Ascending aorta (tissue), 2 donors: Measurements from ENCODE around the gene TGFBR1. TPM values are rescaled to one million over a fixed set of nuclear protein-coding genes. Genes with fewer than 3 reads are reported as not detected.
A peak's percentile ranks its signal among the peaks of the same experiment; 100 is the strongest.
"Not testable (repeated sequence)": the region's sequence is repeated elsewhere in the genome, so short reads cannot be mapped to it uniquely, and the experiment has no call there.

Source experiments
- DNase-seq, 2 donors: peaks; one replicate each; pipeline ENCODE4 v3.0.0-alpha.2; 2019; ENCODE audit warnings: low spot score in 2 of 2
- H3K27ac ChIP-seq, 2 donors: fragments of 200-600 bp; sonication (generic); one replicate each; pipeline ENCODE4 v1.5.1; 2016 to 2017; ENCODE audit warnings: mild to moderate bottlenecking in 1 of 2
- H3K27me3 ChIP-seq: fragments of 200-600 bp; sonication (generic); one replicate; pipeline ENCODE4 v1.5.1; 2017
- H3K36me3 ChIP-seq, 2 donors: fragments of 200-600 bp; sonication (generic); one replicate each; pipeline ENCODE4 v1.5.1; 2016
- H3K4me1 ChIP-seq, 2 donors: fragments of 200-600 bp; sonication (generic); one replicate each; pipeline ENCODE4 v1.5.1; 2016 to 2017; ENCODE audit warnings: mild to moderate bottlenecking in 1 of 2
- H3K4me3 ChIP-seq, 2 donors: fragments of 200-600 bp; sonication (generic); one replicate each; pipeline ENCODE4 v1.5.1; 2016 to 2017; ENCODE audit warnings: mild to moderate bottlenecking in 1 of 2
- H3K9me3 ChIP-seq, 2 donors: fragments of 200-600 bp; sonication (generic); one replicate each; pipeline ENCODE4 v1.5.1; 2016
- intact Hi-C: fragments of 100-400 bp; cut with DNase I; formaldehyde crosslinking; loops from one replicate; pipeline ENCODE4 v1.15.1; 2023
- total RNA-seq: library from RNA; depleted of rRNA; stranded (reverse); fragments of >200 nt; gene quantifications from one replicate; pipeline ENCODE4 v1.1.0, GENCODE V29; 2016
- TF ChIP-seq, protein P1 (sequence below), 3 experiments: fragments of 200-600 bp in 2 of 3; fragments of 450-650 bp in 1 of 3; sonication (generic) in 2 of 3; IDR thresholded peaks; one replicate each; pipeline ENCODE4 v1.5.1; 2016 to 2019; ENCODE audit warnings: antibody characterized with exemption in 3 of 3, mild to moderate bottlenecking in 1 of 3, moderate library complexity in 1 of 3

TGFBR1 gene
- total RNA-seq, 1 donor from 2014 or later, result 13.9 TPM

DNA sequence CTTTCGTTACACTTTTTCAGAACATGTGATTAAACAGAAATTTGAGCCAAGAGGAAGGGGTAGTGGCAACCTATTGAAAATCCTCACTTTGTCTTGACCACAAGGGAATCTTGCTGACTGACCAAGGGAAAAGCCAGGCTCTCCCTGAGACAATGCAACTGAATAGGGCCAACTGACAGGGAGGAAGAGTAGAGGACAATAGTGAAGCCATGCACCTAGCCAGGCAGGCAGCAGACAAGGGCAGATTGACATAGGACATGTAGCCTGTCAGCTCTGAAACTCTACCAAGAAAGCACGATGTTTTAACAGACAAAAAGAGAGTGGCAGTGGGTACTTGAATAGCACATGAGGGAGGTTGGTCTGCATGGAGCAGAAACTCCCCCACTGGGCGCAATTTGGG is 8.5 kb upstream of the TGFBR1 start:
- Histone ChIP-seq H3K4me3 (no peak overlapping the region), H3K36me3 (no peaks in the 10 kb centered on the region), H3K27me3 (no peaks in the 10 kb centered on the region), H3K27ac (no peak overlapping the region), H3K9me3 (no peaks in the 10 kb centered on the region), H3K4me1 (no peaks in the 10 kb centered on the region)
- TF ChIP-seq, protein P1, sequence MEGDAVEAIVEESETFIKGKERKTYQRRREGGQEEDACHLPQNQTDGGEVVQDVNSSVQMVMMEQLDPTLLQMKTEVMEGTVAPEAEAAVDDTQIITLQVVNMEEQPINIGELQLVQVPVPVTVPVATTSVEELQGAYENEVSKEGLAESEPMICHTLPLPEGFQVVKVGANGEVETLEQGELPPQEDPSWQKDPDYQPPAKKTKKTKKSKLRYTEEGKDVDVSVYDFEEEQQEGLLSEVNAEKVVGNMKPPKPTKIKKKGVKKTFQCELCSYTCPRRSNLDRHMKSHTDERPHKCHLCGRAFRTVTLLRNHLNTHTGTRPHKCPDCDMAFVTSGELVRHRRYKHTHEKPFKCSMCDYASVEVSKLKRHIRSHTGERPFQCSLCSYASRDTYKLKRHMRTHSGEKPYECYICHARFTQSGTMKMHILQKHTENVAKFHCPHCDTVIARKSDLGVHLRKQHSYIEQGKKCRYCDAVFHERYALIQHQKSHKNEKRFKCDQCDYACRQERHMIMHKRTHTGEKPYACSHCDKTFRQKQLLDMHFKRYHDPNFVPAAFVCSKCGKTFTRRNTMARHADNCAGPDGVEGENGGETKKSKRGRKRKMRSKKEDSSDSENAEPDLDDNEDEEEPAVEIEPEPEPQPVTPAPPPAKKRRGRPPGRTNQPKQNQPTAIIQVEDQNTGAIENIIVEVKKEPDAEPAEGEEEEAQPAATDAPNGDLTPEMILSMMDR (IDR thresholded peaks at IDR 0.05), result no peak
- DNase-seq, result no peak
- intact Hi-C loops, result no loop called here

DNA sequence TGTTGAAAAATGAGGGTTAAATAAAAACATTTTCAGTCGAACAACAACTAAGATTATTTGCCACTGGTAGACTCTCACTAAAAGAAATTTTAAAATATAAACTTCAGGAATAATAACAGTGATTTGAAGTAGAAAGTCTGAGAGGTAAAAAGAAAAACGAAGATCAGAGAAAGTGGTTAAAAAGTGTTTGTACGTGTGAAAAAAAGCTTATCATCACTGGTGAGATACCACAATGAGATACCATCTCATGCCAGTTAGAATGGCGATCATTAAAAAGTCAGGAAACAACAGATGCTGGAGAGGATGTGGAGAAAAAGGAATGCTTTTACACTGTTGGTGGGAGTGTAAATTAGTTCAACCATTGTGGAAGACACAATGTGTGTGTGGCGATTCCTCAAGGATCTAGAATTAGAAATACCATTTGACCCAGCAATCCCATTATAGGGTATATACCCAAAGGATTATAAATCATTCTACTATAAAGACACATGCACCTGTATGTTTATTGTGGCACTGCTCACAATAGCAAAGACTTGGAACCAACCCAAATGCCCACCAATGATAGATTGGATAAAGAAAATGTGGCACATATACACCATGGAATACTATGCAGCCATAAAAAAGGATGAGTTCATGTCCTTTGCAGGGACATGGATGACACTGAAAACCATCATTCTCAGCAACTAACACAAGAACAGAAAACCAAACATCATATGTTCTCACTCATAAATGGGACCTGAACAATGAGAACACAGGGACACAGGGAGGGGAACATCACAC is 4.9 kb upstream of the TGFBR1 start:
- DNase-seq, H3K36me3 ChIP-seq, H3K9me3 ChIP-seq, H3K27me3 ChIP-seq, H3K4me3 ChIP-seq, H3K27ac ChIP-seq: not testable (repeated sequence)
- intact Hi-C loops, result loop anchor here (10.0 kb wide), 1 partner anchor 125 kb away; the partner anchor contains the start of genes ALG2 and SEC61B
- H3K4me1 ChIP-seq, result peaks cover 0 to 14% of the 10 kb centered on the region in 2 donors

DNA sequence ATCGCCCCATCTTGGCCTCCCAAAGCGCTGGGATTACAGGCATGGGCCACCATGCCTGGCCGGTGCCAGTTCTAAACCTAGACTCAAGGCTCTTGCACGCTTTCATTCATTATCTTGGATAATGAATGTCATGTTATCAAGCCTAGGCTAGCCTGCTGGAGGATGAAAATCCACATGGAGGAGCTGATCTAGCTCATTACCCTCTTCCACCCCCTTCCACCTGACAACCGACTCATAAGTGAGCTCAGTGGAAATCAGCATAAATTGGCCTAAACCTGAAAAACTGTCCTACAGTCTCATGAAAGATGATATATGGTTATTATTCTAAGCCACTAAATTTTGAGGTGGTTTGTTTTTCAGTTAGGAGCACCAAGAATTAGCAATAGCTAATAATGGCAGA is 3.6 kb upstream of the TGFBR1 start:
- H3K27me3 ChIP-seq, result no peaks in the 10 kb centered on the region
- TF ChIP-seq, protein P1 (IDR thresholded peaks at IDR 0.05), result no peak
- intact Hi-C loops, result loop anchor here (10.0 kb wide), 1 partner anchor 124 kb away; the partner anchor contains the start of genes ALG2 and SEC61B
- H3K4me3 ChIP-seq, result no peak overlapping the region
- no peaks in the 10 kb centered on the region for H3K36me3 ChIP-seq
- H3K9me3 ChIP-seq, result no peaks in the 10 kb centered on the region
- H3K4me1 ChIP-seq, result peaks cover 0 to 14% of the 10 kb centered on the region in 2 donors
- H3K27ac ChIP-seq, result no peak overlapping the region
- DNase-seq, result no peak

DNA sequence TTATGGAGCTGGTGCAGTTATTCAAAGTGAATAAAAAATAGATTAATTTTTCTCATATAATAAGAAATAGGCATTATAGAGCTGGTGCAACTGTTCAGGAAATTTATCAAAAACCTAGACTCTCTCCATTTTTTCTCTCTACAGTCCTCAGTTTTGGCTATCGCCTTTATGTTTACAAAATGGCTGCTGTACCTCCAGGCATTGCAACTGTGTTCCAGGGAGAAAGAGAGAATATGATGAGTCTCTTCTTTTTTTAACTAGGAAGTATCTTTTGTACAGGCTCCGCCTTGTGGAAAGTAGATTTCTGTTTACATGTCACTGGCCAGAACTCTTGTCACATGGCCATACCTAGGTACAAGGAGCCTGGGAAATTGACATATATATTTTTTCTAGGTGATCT is 3.1 kb upstream of the TGFBR1 start:
- Histone ChIP-seq H3K27me3 (no peaks in the 10 kb centered on the region), H3K36me3 (no peaks in the 10 kb centered on the region), H3K27ac (peak overlapping the region; percentile 92 to 95), H3K4me1 (peaks cover 0 to 18% of the 10 kb centered on the region in 2 donors), H3K4me3 (no peak overlapping the region), H3K9me3 (no peaks in the 10 kb centered on the region)
- intact Hi-C loops, result loop anchor here (2.0 to 10.0 kb wide), 2 partner anchors 31 to 123 kb away; partner anchors contain the start of genes ALG2 and SEC61B
- no peak for DNase-seq
- TF ChIP-seq, protein P1 (IDR thresholded peaks at IDR 0.05), result no peak

DNA sequence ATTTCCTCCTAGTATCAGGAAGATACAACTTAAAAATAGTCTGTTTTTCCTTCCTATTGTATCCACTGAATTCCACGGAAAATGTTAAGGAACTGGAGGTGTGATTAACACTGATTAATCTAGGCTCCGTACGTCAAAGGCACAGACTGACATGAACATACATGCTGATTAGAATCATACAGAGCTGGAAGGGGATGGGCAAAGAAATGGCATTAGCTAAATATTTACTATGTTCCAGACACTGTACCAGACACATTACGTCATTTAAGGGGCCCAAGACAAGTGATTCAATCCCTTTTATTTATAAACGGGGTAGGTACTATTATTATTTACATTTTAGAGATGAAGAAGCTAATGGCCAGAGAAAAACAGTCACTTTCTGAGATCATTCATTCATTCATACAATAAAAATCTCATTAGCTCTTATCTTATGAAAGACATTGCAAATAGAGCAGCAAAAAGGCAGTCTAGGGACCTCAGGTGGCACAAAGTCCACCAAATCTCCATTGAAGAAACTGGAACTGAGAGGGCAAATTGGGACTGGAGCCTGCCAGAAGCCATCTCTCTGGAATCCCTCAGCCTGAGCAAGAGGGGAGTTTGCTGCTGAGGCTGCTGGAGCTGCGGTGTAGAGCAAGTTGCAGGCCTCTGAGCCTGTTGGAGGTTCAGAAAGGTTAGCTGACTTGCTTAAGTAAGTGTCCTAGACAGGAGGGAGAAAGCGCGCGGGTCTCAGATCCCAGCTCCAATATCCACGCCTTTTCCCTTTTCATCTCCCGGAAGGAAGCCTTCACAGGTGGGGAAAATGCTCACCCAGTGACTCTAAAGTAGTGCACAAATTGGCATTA is 1.6 kb upstream of the TGFBR1 start:
- DNase-seq, result no peak
- Histone ChIP-seq H3K4me3 (peak overlapping the region; percentile 82 to 87), H3K36me3 (no peaks in the 10 kb centered on the region), H3K27me3 (no peaks in the 10 kb centered on the region), H3K27ac (peak overlapping the region; percentile 92 to 95), H3K4me1 (peaks cover 0 to 27% of the 10 kb centered on the region in 2 donors), H3K9me3 (no peaks in the 10 kb centered on the region)
- TF ChIP-seq, protein P1 (IDR thresholded peaks at IDR 0.05), result no peak
- intact Hi-C loops, result loop anchor here (1.0 to 10.0 kb wide), 3 partner anchors 32 to 122 kb away; partner anchors contain the start of genes ALG2 and SEC61B
